AG09309 (cell line): ENCODE results near the gene EXD3.

Experiments
- DNase-seq: peaks from one replicate; pipeline ENCODE4 v3.0.0-alpha.2; 2010; ENCODE audit warnings: low read depth
- H3K4me3 ChIP-seq: 2 replicates; pipeline ENCODE4 v1.5.1; 2011; ENCODE audit warnings: mild to moderate bottlenecking, low read depth, low read length, moderate library complexity; ENCODE audit not compliant: control insufficient read depth
- CTCF ChIP-seq: IDR thresholded peaks from 2 replicates; pipeline ENCODE4 v1.5.1; 2011; ENCODE audit warnings: mild to moderate bottlenecking, low read depth, low read length, inconsistent platforms; ENCODE audit not compliant: insufficient read depth, control insufficient read depth; ENCODE audit errors: missing control alignments

EXD3 gene

GRCh38 chr9:137398561-137399468 is 24.1 kb downstream of the EXD3 start:
- no peak overlapping the region for H3K4me3 ChIP-seq
- no peak for DNase-seq
- TF ChIP-seq CTCF: no peak

DNA sequence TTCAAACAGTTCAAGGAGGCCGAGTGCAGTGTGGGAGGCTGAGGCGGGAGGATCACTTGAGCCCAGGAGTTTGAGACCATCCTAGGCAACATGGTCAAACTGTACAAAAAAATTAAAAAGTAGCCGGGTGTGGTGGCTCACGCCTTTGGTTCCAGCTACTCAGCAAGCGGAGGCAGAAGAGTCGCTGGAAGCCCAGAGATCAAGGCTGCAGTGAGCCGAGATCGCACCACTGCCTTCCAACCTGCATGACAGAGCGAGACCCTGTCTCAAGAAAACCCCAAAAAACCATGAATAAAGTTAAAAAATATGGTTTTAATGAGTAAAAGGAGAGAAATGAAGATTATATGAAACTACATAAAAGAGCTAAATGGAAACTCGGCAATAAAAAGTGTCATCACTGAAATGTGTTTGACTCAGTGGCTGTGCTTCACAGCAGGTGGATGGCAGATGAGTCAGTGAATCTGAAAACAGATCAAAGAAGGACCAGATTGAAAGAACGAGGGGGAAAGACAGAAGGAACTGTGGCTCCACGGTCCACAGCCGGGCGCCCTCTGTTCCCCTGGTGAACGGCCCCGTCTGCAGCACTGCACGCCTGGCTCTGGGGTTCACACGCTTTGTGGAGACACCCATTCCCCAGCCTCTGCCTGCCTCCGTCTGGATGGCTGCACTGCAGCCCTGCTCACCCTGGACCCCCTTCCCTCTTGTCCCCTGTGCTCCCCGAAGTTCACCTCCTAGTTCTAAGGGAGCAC is 25.1 kb downstream of the EXD3 start:
- TF ChIP-seq CTCF: no peak
- DNase-seq: no peak
- H3K4me3 ChIP-seq: no peak overlapping the region

DNA sequence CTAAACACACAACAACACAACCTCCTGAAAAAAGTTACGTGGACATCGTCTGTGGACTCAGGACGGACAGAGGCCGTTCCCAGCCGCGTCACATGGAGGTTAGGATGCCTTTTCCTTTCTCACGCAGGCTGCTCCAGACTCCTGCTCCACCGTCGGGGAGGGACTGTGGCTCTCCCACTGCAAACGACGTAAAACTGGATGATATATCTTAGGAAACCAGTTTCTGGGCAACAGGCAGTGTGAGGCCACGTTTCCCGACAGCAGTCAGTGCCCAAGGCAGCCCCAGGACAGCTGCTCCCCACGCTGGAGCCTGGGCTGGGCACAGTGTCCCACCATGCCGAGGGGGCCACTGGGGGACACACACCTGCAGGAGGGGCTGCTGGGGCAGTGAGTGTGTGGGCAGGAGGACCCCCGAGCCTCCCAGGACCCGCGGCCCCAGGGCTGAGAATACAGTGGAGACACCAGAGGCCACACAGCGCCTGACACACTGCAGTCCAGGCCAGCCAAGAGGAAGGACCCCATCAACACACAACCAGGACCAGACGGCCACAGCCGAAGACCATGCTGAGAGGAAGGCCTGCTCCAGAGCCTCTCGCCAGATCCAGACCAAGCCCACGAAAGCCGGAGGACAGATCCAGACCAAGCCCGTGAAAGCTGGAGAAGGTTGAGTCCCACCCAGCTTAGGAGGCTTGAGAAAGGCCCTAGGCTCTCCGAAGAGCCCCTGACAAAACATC is 26.2 kb downstream of the EXD3 start:
- DNase-seq: no peak
- H3K4me3 ChIP-seq: no peak overlapping the region
- TF ChIP-seq CTCF: no peak

DNA sequence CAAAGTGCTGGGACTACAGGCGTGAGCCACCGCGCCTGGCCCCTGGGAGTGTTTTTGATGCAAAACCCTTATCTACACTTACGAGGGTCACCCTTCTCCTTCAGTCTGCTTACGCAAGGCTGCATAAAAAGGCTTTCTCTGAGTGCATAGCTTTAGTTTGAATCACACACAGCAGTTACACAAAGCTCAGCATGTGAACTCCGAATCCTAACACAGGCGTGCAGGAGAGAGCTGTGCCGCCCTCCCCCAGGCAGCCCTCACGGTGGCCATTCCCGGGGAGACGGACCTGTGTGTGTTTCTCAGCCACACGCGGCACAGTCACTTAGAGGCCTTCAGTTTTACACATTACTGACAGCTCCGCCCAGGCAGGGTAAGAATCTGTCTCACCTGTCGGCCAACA is 26.7 kb downstream of the EXD3 start:
- peak; percentile 70 for DNase-seq
- TF ChIP-seq CTCF: no peak
- no peak overlapping the region for H3K4me3 ChIP-seq

GRCh38 chr9:137395666-137396010 is 27.3 kb downstream of the EXD3 start:
- DNase-seq: no peak
- H3K4me3 ChIP-seq: no peak overlapping the region
- TF ChIP-seq CTCF: no peak

DNA sequence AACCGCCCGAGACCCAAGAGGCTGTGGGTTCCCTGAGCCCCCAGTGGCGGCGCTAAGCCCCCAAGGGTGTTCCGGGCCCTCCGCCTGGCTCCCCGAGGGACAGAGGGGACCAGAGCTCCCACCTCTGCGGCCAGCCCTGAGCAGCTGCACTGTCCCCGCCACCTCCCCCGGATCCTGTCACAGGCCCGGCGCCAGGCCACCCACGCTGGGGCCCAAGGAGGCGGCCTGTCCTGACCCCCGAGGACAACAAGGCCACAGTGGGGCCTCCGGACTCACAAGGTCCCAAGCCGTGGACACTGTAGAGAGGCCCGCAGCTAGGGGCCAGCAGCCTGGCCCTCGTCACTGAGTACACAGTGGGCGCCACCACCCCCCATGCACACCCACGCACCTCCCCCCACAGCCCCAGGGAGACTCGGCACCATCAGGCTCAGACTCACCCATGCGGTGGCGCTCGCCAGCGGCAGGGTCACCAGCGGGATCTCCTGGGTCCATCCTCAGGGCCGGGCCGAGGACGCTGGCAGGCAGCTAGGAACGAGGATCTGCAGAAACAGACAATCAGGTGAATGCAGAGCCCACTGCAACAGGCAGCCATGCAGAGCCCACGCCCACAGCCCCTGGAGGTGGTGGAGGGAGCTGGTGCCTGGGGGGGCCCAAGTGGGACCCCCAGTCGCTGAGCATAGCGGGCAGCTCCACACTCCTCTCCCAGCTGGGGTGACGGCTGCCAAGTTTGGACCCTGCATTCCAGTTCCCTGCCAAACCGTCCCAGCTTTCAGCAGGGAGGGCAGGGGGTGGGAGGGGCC is 27.9 kb downstream of the EXD3 start:
- no peak overlapping the region for H3K4me3 ChIP-seq
- DNase-seq: no peak
- no peak for TF ChIP-seq CTCF
